HepG2 (cell line): ENCODE data around the gene AUP1. TPM values are rescaled to one million over a fixed set of nuclear protein-coding genes. Genes with fewer than 3 reads are reported as not detected.
A peak's percentile ranks its signal among the peaks of the same experiment; 100 is the strongest.

Experiments
- CEBPG ChIP-seq: IDR thresholded peaks from 2 replicates; pipeline ENCODE4 v1.6.1; 2016
- DBP ChIP-seq: sonication (generic); formaldehyde crosslinking; IDR thresholded peaks from 2 replicates; pipeline ENCODE4 v1.4.0; 2020; ENCODE audit warnings: missing genetic modification reagents; ENCODE audit errors: not compliant biosample characterization
- ELK4 ChIP-seq: sonication (generic); formaldehyde crosslinking; IDR thresholded peaks from 2 replicates; pipeline ENCODE4 v1.9.0; 2021; ENCODE audit warnings: missing genetic modification reagents, borderline replicate concordance
- FOXA3 ChIP-seq: IDR thresholded peaks from 2 replicates; pipeline ENCODE4 v1.6.1; 2016; ENCODE audit warnings: missing genetic modification reagents, missing compliant biosample characterization
- FOXP1 ChIP-seq, 2 experiments: fragments of 450-650 bp in 1 of 2; IDR thresholded peaks; 2 replicates each; pipeline ENCODE4 v1.6.1; 2017 to 2018; ENCODE audit warnings: antibody characterized with exemption in 1 of 2
- HDAC1 ChIP-seq: sonication (generic); formaldehyde crosslinking; IDR thresholded peaks from 2 replicates; pipeline ENCODE4 v1.5.1; 2020; ENCODE audit warnings: mild to moderate bottlenecking, missing genetic modification reagents
- KLF9 ChIP-seq: IDR thresholded peaks from 2 replicates; pipeline ENCODE4 v1.6.1; 2016; ENCODE audit warnings: low read depth
- MEIS2 ChIP-seq: sonication (generic); formaldehyde crosslinking; IDR thresholded peaks from 2 replicates; pipeline ENCODE4 v1.9.0; 2021; ENCODE audit warnings: mild to moderate bottlenecking, missing genetic modification reagents
- MTA3 ChIP-seq: sonication (generic); formaldehyde crosslinking; IDR thresholded peaks from 2 replicates; pipeline ENCODE4 v1.4.0; 2020; ENCODE audit warnings: missing genetic modification reagents
- MZF1 ChIP-seq: sonication (generic); formaldehyde crosslinking; IDR thresholded peaks from 2 replicates; pipeline ENCODE4 v1.8.1; 2023; ENCODE audit warnings: mild to moderate bottlenecking, missing genetic modification reagents, borderline replicate concordance
- NFYB ChIP-seq: sonication (generic); formaldehyde crosslinking; IDR thresholded peaks from 2 replicates; pipeline ENCODE4 v1.4.0; 2020; ENCODE audit warnings: missing genetic modification reagents
- PRDM4 ChIP-seq: sonication (generic); formaldehyde crosslinking; IDR thresholded peaks from 2 replicates; pipeline ENCODE4 v1.9.0; 2021; ENCODE audit warnings: missing genetic modification reagents, borderline replicate concordance
- SSRP1 ChIP-seq: IDR thresholded peaks from 2 replicates; pipeline ENCODE4 v1.6.1; 2016; ENCODE audit warnings: control low read depth
- ZBTB42 ChIP-seq: sonication (generic); formaldehyde crosslinking; IDR thresholded peaks from 2 replicates; pipeline ENCODE4 v1.5.0; 2020; ENCODE audit warnings: mild to moderate bottlenecking, missing genetic modification reagents
- ZNF180 ChIP-seq: sonication (generic); formaldehyde crosslinking; IDR thresholded peaks from 2 replicates; pipeline ENCODE4 v1.4.0; 2020; ENCODE audit warnings: low read depth, missing genetic modification reagents, borderline replicate concordance
- ZNF205 ChIP-seq: IDR thresholded peaks from 2 replicates; pipeline ENCODE4 v1.6.1; 2018; ENCODE audit warnings: missing biosample characterization, missing genetic modification reagents
- ZNF33B ChIP-seq: sonication (generic); formaldehyde crosslinking; IDR thresholded peaks from 2 replicates; pipeline ENCODE4 v1.5.1; 2020; ENCODE audit warnings: mild to moderate bottlenecking, missing genetic modification reagents
- ZNF432 ChIP-seq: sonication (generic); formaldehyde crosslinking; IDR thresholded peaks from 2 replicates; pipeline ENCODE4 v1.5.0; 2020; ENCODE audit warnings: missing genetic modification reagents, mild to moderate bottlenecking, borderline replicate concordance
- ZNF580 ChIP-seq: IDR thresholded peaks from 2 replicates; pipeline ENCODE4 v1.6.1; 2016; ENCODE audit warnings: low read depth, borderline replicate concordance
- ZNF766 ChIP-seq: sonication (generic); formaldehyde crosslinking; IDR thresholded peaks from 2 replicates; pipeline ENCODE4 v1.5.0; 2020; ENCODE audit warnings: missing genetic modification reagents, borderline replicate concordance
- ZNF781 ChIP-seq: sonication (generic); formaldehyde crosslinking; IDR thresholded peaks from 2 replicates; pipeline ENCODE4 v1.5.1; 2020; ENCODE audit warnings: borderline replicate concordance, mild to moderate bottlenecking, missing genetic modification reagents; ENCODE audit errors: not compliant biosample characterization
- ZNF788 ChIP-seq: sonication (generic); formaldehyde crosslinking; IDR thresholded peaks from 2 replicates; pipeline ENCODE4 v1.5.0; 2020; ENCODE audit warnings: mild to moderate bottlenecking, missing genetic modification reagents, borderline replicate concordance
- ZNF839 ChIP-seq: sonication (generic); formaldehyde crosslinking; IDR thresholded peaks from 2 replicates; pipeline ENCODE4 v1.4.0; 2020; ENCODE audit warnings: missing genetic modification reagents, mild to moderate bottlenecking, borderline replicate concordance
- ZSCAN22 ChIP-seq: sonication (generic); formaldehyde crosslinking; IDR thresholded peaks from 2 replicates; pipeline ENCODE4 v1.4.0; 2020; ENCODE audit warnings: mild to moderate bottlenecking, missing genetic modification reagents
- ZSCAN9 ChIP-seq: IDR thresholded peaks from 2 replicates; pipeline ENCODE4 v1.6.1; 2016; ENCODE audit warnings: borderline replicate concordance
- polyA plus RNA-seq, 8 experiments: library from polyadenylated mRNA; depleted of rRNA in 3 of 8; stranded (reverse) in 7 of 8; unstranded in 1 of 8; fragments of >200 nt; fragmentation: Illumina TruSeq in 4 of 8; extraction: Trizol in 4 of 8; gene quantifications; 2 replicates each; pipeline versions ENCODE4 v1.2.1 to v1.2.3, GENCODE V29; 2011 to 2016; ENCODE audit warnings: low read depth in 4 of 8, missing spikeins in 1 of 8, mixed read lengths in 1 of 8; ENCODE audit not compliant: insufficient read depth in 1 of 8
- total RNA-seq, 5 experiments: library from RNA; depleted of rRNA; stranded (reverse); fragments of >200 nt; fragmentation: Illumina TruSeq; extraction: Trizol; gene quantifications; 2 replicates each; pipeline ENCODE4 v1.2.3, GENCODE V29; 2016; ENCODE audit warnings: low read depth in 1 of 5

The AUP1 gene
- total and polyA plus RNA-seq, 2 of the 13 experiments (the other 11 are each of a cell fraction or from before 2014, with no cell fraction given), result 174 to 267 TPM

GRCh38 chr2:74529357-74530238, at the start of gene AUP1, which contains the start of gene HTRA2 (continued):
- TF ChIP-seq FOXP1 (IDR thresholded peaks at IDR 0.05) (no peak), FOXP1 (CRISPR knock-in tag; IDR thresholded peaks at IDR 0.05) (no peak), ZSCAN9 (CRISPR knock-in tag) (peak; percentile 51; the same call in 1 of the 2 replicates), ZNF781 (peak; percentile 44), HDAC1 (CRISPR knock-in tag) (peak; percentile 93), MZF1 (CRISPR knock-in tag) (no peak), ZSCAN22 (no peak), KLF9 (0 out of 2 replicates have a peak, but pooled peaks have one; percentile 16), DBP (CRISPR knock-in tag) (no peak), ZBTB42 (peak; percentile 84; the same call in 1 of the 2 replicates), ZNF839 (CRISPR knock-in tag) (peak; percentile 18; the same call in 1 of the 2 replicates), ZNF766 (0 out of 2 replicates have a peak, but pooled peaks have one; percentile 18), ZNF432 (CRISPR knock-in tag) (no peak), FOXA3 (CRISPR knock-in tag) (peak; percentile 69; the same call in 1 of the 2 replicates), NFYB (CRISPR knock-in tag) (peak; percentile 64), PRDM4 (no peak), ZNF33B (CRISPR knock-in tag) (no peak; the same call in none of the 2 replicates), MTA3 (no peak), ZNF180 (CRISPR knock-in tag) (0 out of 2 replicates have a peak, but pooled peaks have one; percentile 19), ELK4 (peak; percentile 24; the same call in 1 of the 2 replicates), SSRP1 (no peak), ZNF580 (peak; percentile 48; the same call in 1 of the 2 replicates), ZNF788 (peak; percentile 90; the same call in 1 of the 2 replicates), ZNF205 (CRISPR knock-in tag) (no peak; the same call in 1 of the 2 replicates), CEBPG (0 out of 2 replicates have a peak, but pooled peaks have one; percentile 16), MEIS2 (CRISPR knock-in tag) (no peak)
